GM12873 (cell line): Measurements from ENCODE around the gene PRDX4.

Experiments used
- CTCF ChIP-seq: IDR thresholded peaks from 2 replicates; pipeline ENCODE4 v1.5.1; 2012; ENCODE audit warnings: low read depth, mild to moderate bottlenecking, moderate library complexity, low read length, control low read depth; ENCODE audit not compliant: insufficient read depth; ENCODE audit errors: missing control alignments

Gene PRDX4

GRCh38 chrX:23661671-23662070, 5.6 kb upstream of the PRDX4 start:
- TF ChIP-seq CTCF = no peak

- TF ChIP-seq CTCF = no peak
These were observed 5.1 kb upstream of the PRDX4 start for GRCh38 chrX:23662187-23662586.

- no peak for TF ChIP-seq CTCF
These were observed 4.4 kb upstream of the PRDX4 start for GRCh38 chrX:23662853-23663252.

GRCh38 chrX:23664496-23664895, 2.8 kb upstream of the PRDX4 start:
- TF ChIP-seq CTCF = no peak

GRCh38 chrX:23666282-23666681, 1.0 kb upstream of the PRDX4 start:
- TF ChIP-seq CTCF = no peak

- TF ChIP-seq CTCF = no peak
These were observed 1.0 kb downstream of the PRDX4 start for GRCh38 chrX:23668335-23668734.

- no peak for TF ChIP-seq CTCF
These were observed 3.2 kb downstream of the PRDX4 start for GRCh38 chrX:23670528-23670927.
